Body of pancreas (tissue), 4 donors: ENCODE measurements around the gene DTNBP1. TPM values are rescaled to one million over a fixed set of nuclear protein-coding genes. Genes with fewer than 3 reads are reported as not detected.

Experiments used
- ATAC-seq: fragments of 150-250 bp; one replicate; pipeline ENCODE4 v1.9.1; 2016
- DNase-seq, 4 donors: peaks; one replicate each; pipeline ENCODE4 v3.0.0-alpha.2; 2019
- H3K27ac ChIP-seq, 4 donors: fragments of 200-600 bp; sonication (generic); 1 replicate in 3 of 4; 2 replicates in 1 of 4; pipeline versions ENCODE4 v1.5.1 to v1.6.1; 2016 to 2019; ENCODE audit warnings: mild to moderate bottlenecking in 1 of 4, mixed read lengths in 1 of 4, moderate library complexity in 1 of 4
- H3K27me3 ChIP-seq, 2 donors: fragments of 200-600 bp; sonication (generic); one replicate each; pipeline ENCODE4 v1.6.0; 2016; ENCODE audit warnings: mild to moderate bottlenecking in 1 of 2
- H3K36me3 ChIP-seq, 2 donors: fragments of 200-600 bp; sonication (generic); replicated peaks in 1 of 2; 2 replicates each; pipeline ENCODE4 v1.5.1; 2016; ENCODE audit warnings: low read depth in 2 of 2; ENCODE audit not compliant: insufficient read depth in 1 of 2
- H3K4me1 ChIP-seq: fragments of 200-600 bp; sonication (generic); one replicate; pipeline ENCODE4 v1.6.0; 2016
- H3K4me3 ChIP-seq, 2 donors: fragments of 200-600 bp; sonication (generic); 1 replicate in 1 of 2; 2 replicates in 1 of 2; pipeline ENCODE4 v1.5.1; 2016 to 2019
- H3K9me3 ChIP-seq, 3 donors: fragments of 200-600 bp; sonication (generic); 1 replicate in 2 of 3; 2 replicates in 1 of 3; pipeline ENCODE4 v1.5.1; 2016
- CTCF ChIP-seq, 7 experiments: fragments of 450-650 bp in 4 of 7; fragments of 200-600 bp in 3 of 7; sonication (generic) in 3 of 7; IDR thresholded peaks; one replicate each; pipeline ENCODE4 v1.5.1; 2016 to 2019; ENCODE audit warnings: antibody characterized with exemption in 7 of 7
- POLR2A ChIP-seq, 3 donors: fragments of 450-650 bp; IDR thresholded peaks; one replicate each; pipeline ENCODE4 v1.6.1; 2016; ENCODE audit warnings: antibody characterized with exemption in 3 of 3, mild to moderate bottlenecking in 2 of 3
- WGBS, 2 donors: methylation state at CpG; one replicate each; pipeline ENCODE4 v1.1.5; 2017; 5-methylcytosine and 5-hydroxymethylcytosine counted together
- intact Hi-C: fragments of 100-400 bp; cut with DNase I; formaldehyde crosslinking; loops from one replicate; pipeline ENCODE4 v1.15.1; 2023
- total RNA-seq, 2 donors: library from RNA; depleted of rRNA; stranded (reverse); fragments of >200 nt; gene quantifications; one replicate each; pipeline ENCODE4 v1.1.0, GENCODE V29; 2016

Gene DTNBP1
- total RNA-seq, 2 donors from 2014 or later: 3.3 to 5.2 TPM

DNA sequence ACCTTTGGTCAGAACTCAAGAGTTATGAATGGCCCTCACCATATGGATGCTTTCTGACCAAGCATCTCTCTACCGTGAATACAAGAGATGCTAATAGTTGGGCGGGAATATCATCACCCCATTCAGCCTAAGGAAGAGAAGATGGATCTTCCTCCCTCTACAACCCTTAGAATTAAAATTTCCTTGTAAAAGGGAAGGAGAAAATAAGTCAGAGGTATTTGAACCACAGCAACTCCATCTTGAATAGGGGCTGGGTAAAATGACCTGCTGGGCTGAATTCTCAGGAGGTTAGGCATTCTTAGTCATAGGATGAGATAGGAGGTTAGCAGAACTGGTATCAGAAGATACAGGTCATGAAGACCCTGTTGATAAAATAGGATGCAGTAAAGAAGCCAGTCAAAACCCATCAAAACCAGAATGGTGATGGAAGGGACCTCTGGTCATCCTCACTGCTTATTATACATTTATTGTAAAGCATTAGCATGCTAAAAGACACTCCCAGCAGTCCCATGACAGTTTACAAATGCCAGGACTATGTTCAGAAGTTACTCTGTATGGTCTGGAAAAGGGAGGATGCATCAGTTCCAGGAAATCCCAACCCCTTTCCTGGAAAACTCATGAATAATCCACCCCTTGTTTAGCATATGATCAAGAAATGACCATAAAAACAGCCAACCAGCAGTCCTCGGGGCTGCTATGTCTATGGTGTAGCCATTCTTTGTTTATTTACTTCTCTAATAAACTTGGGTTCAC, 101.2 kb downstream of the DTNBP1 start:
- Histone ChIP-seq H3K27me3 (no peaks in the 10 kb centered on the region), H3K27ac (no peak overlapping the region), H3K9me3 (no peaks in the 10 kb centered on the region), H3K4me1 (no peaks in the 10 kb centered on the region), H3K4me3 (no peak overlapping the region), H3K36me3 (no peaks in the 10 kb centered on the region)
- intact Hi-C loops: no loop called here
- 89 to 90% methylated on average over 3 of the region's 3 CpGs for WGBS, 2 donors
- ATAC-seq (no peak), DNase-seq (no peak)
- TF ChIP-seq CTCF (IDR thresholded peaks at IDR 0.05): no peak
- TF ChIP-seq POLR2A (IDR thresholded peaks at IDR 0.05): no peak

DNA sequence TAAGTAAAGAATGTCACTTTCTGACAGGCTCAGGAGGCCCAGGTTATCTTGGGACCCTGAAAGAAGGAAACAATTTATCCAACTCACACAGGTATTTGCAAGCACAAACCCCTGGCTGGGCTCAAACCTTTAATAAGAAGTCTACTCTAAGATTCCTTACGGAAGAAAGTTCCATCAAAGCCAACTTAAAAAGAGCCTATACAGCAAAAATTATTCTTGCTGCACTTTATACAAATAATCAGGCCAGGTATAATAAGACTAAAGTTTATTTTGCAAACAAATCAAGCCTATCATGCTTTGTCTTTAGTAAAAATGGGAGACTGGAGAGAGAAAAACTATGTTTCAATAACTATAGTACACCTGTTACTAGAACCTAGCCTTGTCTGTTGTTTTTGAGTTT, 102.1 kb downstream of the DTNBP1 start:
- Histone ChIP-seq H3K9me3 (no peaks in the 10 kb centered on the region), H3K4me3 (no peak overlapping the region), H3K36me3 (no peaks in the 10 kb centered on the region), H3K4me1 (no peaks in the 10 kb centered on the region), H3K27ac (no peak overlapping the region), H3K27me3 (no peaks in the 10 kb centered on the region)
- DNase-seq (no peak), ATAC-seq (no peak)
- whole genome bisulfite sequencing, 2 donors: 93 to 100% methylated on average over 1 of the region's 1 CpG
- TF ChIP-seq POLR2A (IDR thresholded peaks at IDR 0.05): no peak
- no peak for TF ChIP-seq CTCF (IDR thresholded peaks at IDR 0.05)
- intact Hi-C loops: no loop called here

- TF ChIP-seq CTCF (IDR thresholded peaks at IDR 0.05) (no peak), POLR2A (IDR thresholded peaks at IDR 0.05) (no peak)
- DNase-seq (no peak), ATAC-seq (no peak)
- Histone ChIP-seq H3K36me3 (no peaks in the 10 kb centered on the region), H3K27me3 (no peaks in the 10 kb centered on the region), H3K27ac (no peak overlapping the region), H3K4me1 (peaks cover 2% of the 10 kb centered on the region), H3K9me3 (no peaks in the 10 kb centered on the region), H3K4me3 (no peak overlapping the region)
- intact Hi-C loops: no loop called here
Observed at GRCh38 chr6:15557174-15557573, 105.7 kb downstream of the DTNBP1 start.

- Histone ChIP-seq H3K4me1 (peaks cover 5% of the 10 kb centered on the region), H3K36me3 (no peaks in the 10 kb centered on the region), H3K27me3 (no peaks in the 10 kb centered on the region), H3K4me3 (no peak overlapping the region), H3K9me3 (no peaks in the 10 kb centered on the region), H3K27ac (no peak overlapping the region)
- ATAC-seq (no peak), DNase-seq (no peak)
- intact Hi-C loops: no loop called here
- no peak for TF ChIP-seq POLR2A (IDR thresholded peaks at IDR 0.05)
- TF ChIP-seq CTCF (IDR thresholded peaks at IDR 0.05): no peak
- WGBS, 2 donors: 100% methylated on average over 1 of the region's 1 CpG
Observed at GRCh38 chr6:15556711-15557110, 106.1 kb downstream of the DTNBP1 start.
